ENCODE data around the gene SPECC1L. TPM values are rescaled to one million over a fixed set of nuclear protein-coding genes. Genes with fewer than 3 reads are reported as not detected.
A peak's percentile ranks its signal among the peaks of the same experiment; 100 is the strongest.
"Not testable (repeated sequence)": the region's sequence is repeated elsewhere in the genome, so short reads cannot be mapped to it uniquely, and the experiment has no call there.

SPECC1L gene
- total RNA-seq, 1 donor from 2014 or later = 69.9 TPM

GRCh38 chr22:24256736-24257135, 13.9 kb upstream of the SPECC1L start:
- H3K27me3 ChIP-seq (ENCODE audit: low read depth); ATAC-seq; H3K27ac ChIP-seq; H3K4me1 ChIP-seq; intact Hi-C loops (cut with DNase I); H3K4me3 ChIP-seq; H3K36me3 ChIP-seq; H3K9me3 ChIP-seq: not testable (repeated sequence)
- DNase-seq = peak; percentile 20

- H3K4me3 ChIP-seq; H3K36me3 ChIP-seq; H3K27me3 ChIP-seq (ENCODE audit: low read depth); intact Hi-C loops (cut with DNase I); ATAC-seq; H3K27ac ChIP-seq; H3K4me1 ChIP-seq; H3K9me3 ChIP-seq: not testable (repeated sequence)
- DNase-seq = peak; percentile 83
- TF ChIP-seq CTCF (IDR thresholded peaks at IDR 0.05) = peak; percentile 48
These were observed 11.2 kb upstream of the SPECC1L start for GRCh38 chr22:24259459-24259858.

- intact Hi-C loops (cut with DNase I) = not testable (repeated sequence)
These were observed 8.4 kb upstream of the SPECC1L start for GRCh38 chr22:24262185-24262749.

GRCh38 chr22:24263479-24263878, 7.2 kb upstream of the SPECC1L start:
- DNase-seq; H3K4me3 ChIP-seq; H3K9me3 ChIP-seq; H3K36me3 ChIP-seq; H3K27me3 ChIP-seq (ENCODE audit: low read depth); ATAC-seq; H3K4me1 ChIP-seq; intact Hi-C loops (cut with DNase I); H3K27ac ChIP-seq: not testable (repeated sequence)

More at GRCh38 chr22:24262185-24262749, 8.4 kb upstream of the SPECC1L start:
- H3K27me3 ChIP-seq (ENCODE audit: low read depth); H3K4me3 ChIP-seq; H3K4me1 ChIP-seq; H3K9me3 ChIP-seq; DNase-seq; ATAC-seq; H3K36me3 ChIP-seq; H3K27ac ChIP-seq: not testable (repeated sequence)

GRCh38 chr22:24264329-24264896, 6.2 kb upstream of the SPECC1L start:
- DNase-seq; intact Hi-C loops (cut with DNase I); ATAC-seq; H3K4me3 ChIP-seq; H3K27me3 ChIP-seq (ENCODE audit: low read depth); H3K27ac ChIP-seq; H3K36me3 ChIP-seq; H3K9me3 ChIP-seq; H3K4me1 ChIP-seq: not testable (repeated sequence)

- Histone ChIP-seq H3K4me3 (no peak overlapping the region), H3K27me3 (ENCODE audit: low read depth) (no peaks in the 10 kb centered on the region), H3K36me3 (no peaks in the 10 kb centered on the region), H3K27ac (no peak overlapping the region), H3K9me3 (no peaks in the 10 kb centered on the region), H3K4me1 (no peaks in the 10 kb centered on the region)
- intact Hi-C loops (cut with DNase I) = no loop called here
- no peak for TF ChIP-seq CTCF (IDR thresholded peaks at IDR 0.05)
- ATAC-seq (no peak), DNase-seq (no peak)
These were observed 4.9 kb upstream of the SPECC1L start for GRCh38 chr22:24265734-24266133.

- H3K4me3 ChIP-seq; H3K27me3 ChIP-seq (ENCODE audit: low read depth); ATAC-seq; H3K27ac ChIP-seq; DNase-seq; H3K9me3 ChIP-seq; intact Hi-C loops (cut with DNase I); H3K4me1 ChIP-seq; H3K36me3 ChIP-seq: not testable (repeated sequence)
These were observed 4.1 kb upstream of the SPECC1L start for GRCh38 chr22:24266495-24266894.

- Histone ChIP-seq H3K9me3 (no peaks in the 10 kb centered on the region), H3K4me1 (peaks cover 40% of the 10 kb centered on the region), H3K27ac (peak overlapping the region; percentile 94), H3K36me3 (no peaks in the 10 kb centered on the region), H3K4me3 (peak overlapping the region; percentile 72), H3K27me3 (ENCODE audit: low read depth) (no peaks in the 10 kb centered on the region)
- TF ChIP-seq CTCF (IDR thresholded peaks at IDR 0.05) = no peak
- DNase-seq (no peak), ATAC-seq (peak in 1 of 2 donors; percentile 57)
- intact Hi-C loops (cut with DNase I) = no loop called here
These were observed 789 bp downstream of the SPECC1L start for GRCh38 chr22:24271386-24271854.

- H3K36me3 ChIP-seq; H3K27me3 ChIP-seq (ENCODE audit: low read depth); intact Hi-C loops (cut with DNase I); DNase-seq; H3K9me3 ChIP-seq; H3K27ac ChIP-seq; ATAC-seq: not testable (repeated sequence)
- peaks cover 40% of the 10 kb centered on the region for H3K4me1 ChIP-seq
- H3K4me3 ChIP-seq = peak overlapping the region; percentile 72
These were observed 2.4 kb downstream of the SPECC1L start for GRCh38 chr22:24273031-24273430.

GRCh38 chr22:24273906-24274305, 3.3 kb downstream of the SPECC1L start:
- Histone ChIP-seq H3K4me1 (peaks cover 40% of the 10 kb centered on the region), H3K4me3 (peak overlapping the region; percentile 10), H3K27ac (peak overlapping the region; percentile 20)
- ATAC-seq; intact Hi-C loops (cut with DNase I); H3K36me3 ChIP-seq; H3K27me3 ChIP-seq (ENCODE audit: low read depth); H3K9me3 ChIP-seq; DNase-seq: not testable (repeated sequence)
